Measurements from ENCODE around the gene WDR20. TPM values are rescaled to one million over a fixed set of nuclear protein-coding genes. Genes with fewer than 3 reads are reported as not detected.
A peak's percentile ranks its signal among the peaks of the same experiment; 100 is the strongest.

WDR20 gene
- total and polyA plus RNA-seq, 7 donors = 13.8 to 32.1 (median 21.0) TPM

- 92 to 93% methylated on average over 13 of the region's 13 CpGs for WGBS, 2 donors
Measured at GRCh38 chr14:102192840-102193502, 53.3 kb downstream of the WDR20 start.

GRCh38 chr14:102194856-102195255 lies 55.2 kb downstream of the WDR20 start:
- peak; percentile 6 for DNase-seq
- Histone ChIP-seq H3K9me3 (no peaks in the 10 kb centered on the region), H3K27me3 (no peaks in the 10 kb centered on the region), H3K36me3 (peaks cover 0 to 24% (median 2%) of the 10 kb centered on the region in 4 donors), H3K27ac (no peak overlapping the region), H3K4me1 (peaks cover 0 to 20% (median 9%) of the 10 kb centered on the region in 4 donors), H3K4me3 (no peak overlapping the region)
- WGBS, 2 donors = 81 to 89% methylated on average over 4 of the region's 4 CpGs
- intact Hi-C loops (cut with DNase I) = no loop called here
- TF ChIP-seq CTCF (IDR thresholded peaks at IDR 0.05) (no peak), EP300 (IDR thresholded peaks at IDR 0.05) (no peak), POLR2A (IDR thresholded peaks at IDR 0.05) (no peak), POLR2AphosphoS5 (IDR thresholded peaks at IDR 0.05) (no peak)

More at GRCh38 chr14:102192840-102193502, 53.3 kb downstream of the WDR20 start:
- intact Hi-C loops (cut with DNase I) = no loop called here
- TF ChIP-seq POLR2AphosphoS5 (IDR thresholded peaks at IDR 0.05) = no peak
- TF ChIP-seq EP300 (IDR thresholded peaks at IDR 0.05) = no peak
- no peak for TF ChIP-seq POLR2A (IDR thresholded peaks at IDR 0.05)
- no peak for TF ChIP-seq CTCF (IDR thresholded peaks at IDR 0.05)
- Histone ChIP-seq H3K27me3 (no peaks in the 10 kb centered on the region), H3K36me3 (peaks cover 0 to 6% (median 0%) of the 10 kb centered on the region in 4 donors), H3K9me3 (no peaks in the 10 kb centered on the region), H3K4me3 (no peak overlapping the region), H3K27ac (no peak overlapping the region), H3K4me1 (peaks cover 0 to 25% (median 14%) of the 10 kb centered on the region in 4 donors)
- peak; percentile 57 for DNase-seq

- Histone ChIP-seq H3K36me3 (peaks cover 0 to 27% (median 2%) of the 10 kb centered on the region in 4 donors), H3K27me3 (no peaks in the 10 kb centered on the region), H3K27ac (no peak overlapping the region), H3K4me3 (no peak overlapping the region), H3K4me1 (peaks cover 0 to 20% (median 9%) of the 10 kb centered on the region in 4 donors), H3K9me3 (no peaks in the 10 kb centered on the region)
- 79 to 88% methylated on average over 1 of the region's 1 CpG for WGBS, 2 donors
- TF ChIP-seq POLR2AphosphoS5 (IDR thresholded peaks at IDR 0.05) (no peak), POLR2A (IDR thresholded peaks at IDR 0.05) (no peak), CTCF (IDR thresholded peaks at IDR 0.05) (no peak), EP300 (IDR thresholded peaks at IDR 0.05) (no peak)
- DNase-seq = no peak
- intact Hi-C loops (cut with DNase I) = no loop called here
Measured at GRCh38 chr14:102195446-102195845, 55.7 kb downstream of the WDR20 start.

GRCh38 chr14:102196039-102196901 lies 56.6 kb downstream of the WDR20 start:
- Histone ChIP-seq H3K27ac (no peak overlapping the region), H3K27me3 (no peaks in the 10 kb centered on the region), H3K36me3 (peaks cover 0 to 27% (median 2%) of the 10 kb centered on the region in 4 donors), H3K4me1 (peaks cover 0 to 20% (median 9%) of the 10 kb centered on the region in 4 donors), H3K4me3 (no peak overlapping the region), H3K9me3 (no peaks in the 10 kb centered on the region)
- TF ChIP-seq POLR2AphosphoS5 (IDR thresholded peaks at IDR 0.05) (peak in 1 of 4 donors; percentile 7), CTCF (IDR thresholded peaks at IDR 0.05) (no peak)
- intact Hi-C loops (cut with DNase I) = no loop called here
- peak; percentile 50 for DNase-seq
- 89 to 95% methylated on average over 6 of the region's 6 CpGs for WGBS, 2 donors

Measured in sigmoid colon (tissue), 7 donors.